ENCODE measurements around the gene GALNT10. TPM values are rescaled to one million over a fixed set of nuclear protein-coding genes. Genes with fewer than 3 reads are reported as not detected.

The GALNT10 gene
- total and polyA plus RNA-seq, 9 of the 15 experiments (the other 6 are each of a cell fraction or from before 2014, with no cell fraction given) = 4.6 to 37.1 (median 13.3) TPM

GRCh38 chr5:154258531-154259217 lies 68.1 kb downstream of the GALNT10 start:
- ATAC-seq (no peak), FAIRE-seq (no peak), DNase-seq (ENCODE audit: extremely low read depth in 1 of 4, low spot score in 3 of 4) (no peak)
- Histone ChIP-seq H3K9ac (ENCODE audit: insufficient read depth in 1 of 2, low read depth in 2 of 2, low read length in 2 of 2) (no peak overlapping the region), H3K36me3 (ENCODE audit: control insufficient read depth, insufficient read depth, low read length) (no peaks in the 10 kb centered on the region), H3K4me1 (replicated peaks in 1 of 2; ENCODE audit: control insufficient read depth in 2 of 2, insufficient read depth in 2 of 2, low read length in 2 of 2) (no peaks in the 10 kb centered on the region), H3K4me3 (no peak overlapping the region), H3K27ac (ENCODE audit: extremely low read depth, low read depth, low read length) (no peak overlapping the region), H2AFZ (ENCODE audit: low read depth, low read length) (no peak overlapping the region), H3K79me2 (ENCODE audit: control insufficient read depth, insufficient read depth, low read length) (no peaks in the 10 kb centered on the region), H3K27me3 (ENCODE audit: control insufficient read depth in 2 of 2, insufficient read depth in 2 of 2, low read length in 2 of 2) (no peaks in the 10 kb centered on the region), H3K4me2 (ENCODE audit: insufficient read depth, low read length) (no peak overlapping the region), H4K20me1 (replicated peaks; ENCODE audit: control insufficient read depth, insufficient read depth, low read length) (no peaks in the 10 kb centered on the region), H3K9me1 (ENCODE audit: control insufficient read depth, insufficient read depth, low read length) (no peaks in the 10 kb centered on the region), H3K9me3 (replicated peaks; ENCODE audit: control insufficient read depth, insufficient read depth, low read depth, low read length) (no peaks in the 10 kb centered on the region)
- no TSS peak for BruUV-seq (replicated peaks)
- 0 out of 2 replicates have a peak, but pooled peaks have one; percentile 16 for TF ChIP-seq C11orf30 (IDR thresholded peaks at IDR 0.05; ENCODE audit: low read depth)
- no peak for TF ChIP-seq ZNF561 (CRISPR knock-in tag; conservative IDR thresholded peaks at IDR 0.05)
- TF ChIP-seq ZNF12 (CRISPR knock-in tag; IDR thresholded peaks at IDR 0.05) = no peak
- peak; percentile 55 for TF ChIP-seq ZNF316 (IDR thresholded peaks at IDR 0.05)
- no peak for TF ChIP-seq PREB (CRISPR knock-in tag; IDR thresholded peaks at IDR 0.05)
- no peak for TF ChIP-seq NR1H2 (CRISPR knock-in tag; IDR thresholded peaks at IDR 0.05)
- POLR2A ChIA-PET = no interaction called here
- intact Hi-C loops (cut with micrococcal nuclease) = no loop called here
- CTCF ChIA-PET (ENCODE audit: low intra/inter-chr PET ratio) = no interaction called here
- WGBS (ENCODE audit: insufficient coverage, low coverage, missing lambda C conversion rate) = 27% methylated on average over 2 of the region's 2 CpGs
- in situ Hi-C loops (cut with MboI) = no loop called here

All from K562 (cell line).